ENCODE measurements around the gene UBXN2A. TPM values are rescaled to one million over a fixed set of nuclear protein-coding genes. Genes with fewer than 3 reads are reported as not detected.

Gene UBXN2A, protein sequence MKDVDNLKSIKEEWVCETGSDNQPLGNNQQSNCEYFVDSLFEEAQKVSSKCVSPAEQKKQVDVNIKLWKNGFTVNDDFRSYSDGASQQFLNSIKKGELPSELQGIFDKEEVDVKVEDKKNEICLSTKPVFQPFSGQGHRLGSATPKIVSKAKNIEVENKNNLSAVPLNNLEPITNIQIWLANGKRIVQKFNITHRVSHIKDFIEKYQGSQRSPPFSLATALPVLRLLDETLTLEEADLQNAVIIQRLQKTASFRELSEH
- total RNA-seq: 7.9 and 12.9 TPM in 2 replicates

GRCh38 chr2:23939987-23940717 lies at the start of gene UBXN2A:
Gene UBXN2A (plus strand): TSS chr2:23940463. CDS start chr2:23958315, 17,852 bp downstream.

GRCh38 chr2:23926750-23927571 lies 13.3 kb upstream of the UBXN2A start, which contains the start of gene ATAD2B:
Gene ATAD2B (minus strand): TSS chr2:23927123. CDS start chr2:23926770, 353 bp downstream.

DNA sequence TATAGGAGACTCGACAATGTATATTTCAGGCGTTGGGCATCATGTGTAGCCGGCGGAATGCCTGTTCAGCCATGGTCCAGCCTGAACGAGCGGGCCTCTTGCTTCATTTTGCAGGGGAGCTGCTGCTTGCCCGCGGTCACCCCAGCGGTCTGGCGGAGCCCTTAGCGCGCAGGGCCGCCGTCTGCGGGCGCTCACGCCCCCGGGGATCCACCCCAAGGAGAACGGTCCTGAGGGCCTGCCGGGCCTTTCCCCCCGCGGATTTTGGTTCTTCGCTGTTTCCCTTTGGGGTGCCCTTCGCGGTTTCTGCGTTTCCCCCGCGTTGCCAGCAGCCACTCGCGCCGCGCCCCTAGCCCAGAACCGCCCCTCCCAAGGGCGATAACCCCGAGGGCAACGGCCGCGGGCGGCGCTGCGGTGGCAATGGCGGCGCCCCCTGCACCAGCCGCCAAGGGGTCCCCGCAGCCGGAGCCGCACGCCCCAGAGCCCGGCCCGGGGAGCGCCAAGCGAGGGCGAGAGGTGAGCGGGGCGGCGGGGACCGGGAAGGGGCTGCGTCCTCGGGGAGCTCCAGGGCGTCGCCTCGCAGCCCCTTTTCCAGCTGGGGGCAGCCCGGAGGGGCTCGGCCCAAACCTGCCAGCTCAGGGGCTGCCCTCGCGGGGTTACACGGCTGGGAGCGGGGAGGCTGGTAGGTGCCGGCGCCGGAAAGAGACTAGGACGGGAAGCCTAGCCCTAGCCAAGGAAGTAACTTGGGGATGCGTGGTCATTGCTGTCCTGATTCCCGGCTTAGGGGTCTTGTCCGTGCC lies 69.6 kb downstream of the UBXN2A start, which contains the start of gene MFSD2B:
Gene MFSD2B, plus strand, starts transcription at position 406 of the 797 bp plus-strand sequence. Its CDS starts 12 bp downstream, at position 418.

GRCh38 chr2:24046930-24047702 lies 106.9 kb downstream of the UBXN2A start, which contains the start of gene WDCP:
Gene WDCP (minus strand): TSS chr2:24047391. CDS start chr2:24039494, 7,897 bp downstream.

GRCh38 chr2:24049485-24050021 lies 109.3 kb downstream of the UBXN2A start, which contains the start of gene FKBP1B:
Gene FKBP1B (plus strand): TSS chr2:24049741. CDS start chr2:24049850, 109 bp downstream.

Small RNA genes within 50 kb of the gene (small RNA-seq; reads per million reads assigned to genes)
- gene RN7SL610P (ENCODE audit: low replicate concordance): not detected
- gene RNU6-370P (ENCODE audit: low replicate concordance): not detected

Other genes starting within 250 kb of the UBXN2A start
- 8.5 and 15.9 TPM in 2 replicates for gene ATAD2B, start 13.3 kb upstream of the UBXN2A start, total RNA-seq
- not detected in 2 replicates for gene MFSD2B, start 69.6 kb downstream of the UBXN2A start, total RNA-seq
- gene WDCP, start 106.9 kb downstream of the UBXN2A start, total RNA-seq: 3.9 and 12.9 TPM in 2 replicates
- 2.0 and 5.3 TPM in 2 replicates for gene FKBP1B, start 109.3 kb downstream of the UBXN2A start, total RNA-seq
- 77.0 and 89.5 TPM in 2 replicates for gene SF3B6, start 135.9 kb downstream of the UBXN2A start, total RNA-seq
- gene TP53I3, start 144.4 kb downstream of the UBXN2A start, total RNA-seq: 25.8 and 58.6 TPM in 2 replicates
- 0.29 and 0.88 TPM in 2 replicates for gene PFN4, start 182.9 kb downstream of the UBXN2A start, total RNA-seq
- 4.2 and 4.4 TPM in 2 replicates for gene FAM228B, start 183.0 kb downstream of the UBXN2A start, total RNA-seq
- 0.14 and 1.5 TPM in 2 replicates for gene FAM228A, start 234.6 kb downstream of the UBXN2A start, total RNA-seq

All from placental pericyte (primary cell).